OCI-M1 (cell line): ENCODE results near the gene XRN1.
"Not testable (repeated sequence)": the region's sequence is repeated elsewhere in the genome, so short reads cannot be mapped to it uniquely, and the experiment has no call there.

Experiments
- DNase-seq: peaks from one replicate; lab custom pipeline; 2025; lab: John Stamatoyannopoulos, UW

XRN1 gene, protein sequence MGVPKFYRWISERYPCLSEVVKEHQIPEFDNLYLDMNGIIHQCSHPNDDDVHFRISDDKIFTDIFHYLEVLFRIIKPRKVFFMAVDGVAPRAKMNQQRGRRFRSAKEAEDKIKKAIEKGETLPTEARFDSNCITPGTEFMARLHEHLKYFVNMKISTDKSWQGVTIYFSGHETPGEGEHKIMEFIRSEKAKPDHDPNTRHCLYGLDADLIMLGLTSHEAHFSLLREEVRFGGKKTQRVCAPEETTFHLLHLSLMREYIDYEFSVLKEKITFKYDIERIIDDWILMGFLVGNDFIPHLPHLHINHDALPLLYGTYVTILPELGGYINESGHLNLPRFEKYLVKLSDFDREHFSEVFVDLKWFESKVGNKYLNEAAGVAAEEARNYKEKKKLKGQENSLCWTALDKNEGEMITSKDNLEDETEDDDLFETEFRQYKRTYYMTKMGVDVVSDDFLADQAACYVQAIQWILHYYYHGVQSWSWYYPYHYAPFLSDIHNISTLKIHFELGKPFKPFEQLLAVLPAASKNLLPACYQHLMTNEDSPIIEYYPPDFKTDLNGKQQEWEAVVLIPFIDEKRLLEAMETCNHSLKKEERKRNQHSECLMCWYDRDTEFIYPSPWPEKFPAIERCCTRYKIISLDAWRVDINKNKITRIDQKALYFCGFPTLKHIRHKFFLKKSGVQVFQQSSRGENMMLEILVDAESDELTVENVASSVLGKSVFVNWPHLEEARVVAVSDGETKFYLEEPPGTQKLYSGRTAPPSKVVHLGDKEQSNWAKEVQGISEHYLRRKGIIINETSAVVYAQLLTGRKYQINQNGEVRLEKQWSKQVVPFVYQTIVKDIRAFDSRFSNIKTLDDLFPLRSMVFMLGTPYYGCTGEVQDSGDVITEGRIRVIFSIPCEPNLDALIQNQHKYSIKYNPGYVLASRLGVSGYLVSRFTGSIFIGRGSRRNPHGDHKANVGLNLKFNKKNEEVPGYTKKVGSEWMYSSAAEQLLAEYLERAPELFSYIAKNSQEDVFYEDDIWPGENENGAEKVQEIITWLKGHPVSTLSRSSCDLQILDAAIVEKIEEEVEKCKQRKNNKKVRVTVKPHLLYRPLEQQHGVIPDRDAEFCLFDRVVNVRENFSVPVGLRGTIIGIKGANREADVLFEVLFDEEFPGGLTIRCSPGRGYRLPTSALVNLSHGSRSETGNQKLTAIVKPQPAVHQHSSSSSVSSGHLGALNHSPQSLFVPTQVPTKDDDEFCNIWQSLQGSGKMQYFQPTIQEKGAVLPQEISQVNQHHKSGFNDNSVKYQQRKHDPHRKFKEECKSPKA (N-terminal part only)

DNA sequence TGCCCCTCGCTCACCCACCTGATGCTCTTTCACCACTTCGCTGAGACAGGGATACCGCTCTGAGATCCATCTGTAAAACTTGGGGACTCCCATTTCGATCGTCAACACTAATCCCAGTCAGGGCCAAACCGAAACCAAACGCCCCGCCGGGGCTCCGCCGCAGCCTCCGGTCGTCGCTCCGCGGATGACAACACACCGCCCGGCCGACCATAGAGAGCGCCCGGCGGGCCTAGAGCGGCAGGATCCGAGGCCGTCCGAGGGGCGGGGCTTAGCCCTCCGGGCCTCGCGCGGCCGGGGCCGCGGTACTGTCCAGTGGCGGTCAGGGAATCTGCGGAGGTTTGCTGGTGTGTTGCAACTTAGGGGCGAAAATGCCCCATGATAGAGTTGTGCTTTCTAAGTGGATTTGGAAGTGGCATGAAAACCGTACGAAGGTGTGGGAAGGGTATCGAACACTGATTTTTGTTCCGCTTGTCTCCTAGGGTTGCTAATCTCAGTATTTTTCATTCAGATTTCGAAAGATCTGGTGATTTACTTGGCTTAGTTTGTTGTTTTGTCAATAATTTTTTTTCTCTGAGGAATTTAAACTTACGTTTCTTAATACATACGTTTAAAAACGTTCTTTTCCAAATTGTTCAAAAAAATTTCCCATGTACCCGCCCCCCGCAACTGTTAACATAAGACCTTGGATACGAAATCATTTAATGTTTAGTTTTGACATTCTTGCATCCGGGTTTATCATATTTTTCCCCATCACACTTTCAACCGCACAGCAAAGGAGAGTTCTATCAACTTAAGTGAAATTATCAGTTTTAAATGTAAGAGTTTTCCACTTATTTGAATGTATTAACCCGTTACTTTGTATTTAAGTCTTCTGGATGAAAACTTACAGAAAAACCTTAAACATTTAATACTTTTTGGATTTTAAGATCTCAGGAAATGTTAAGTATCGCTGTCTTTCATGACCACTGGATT is at the start of gene XRN1:
XRN1 (minus strand) TSS at position 186 of the 972 bp plus-strand sequence; CDS start at position 93, 93 bp downstream.
- DNase-seq = peak; percentile 97

DNA sequence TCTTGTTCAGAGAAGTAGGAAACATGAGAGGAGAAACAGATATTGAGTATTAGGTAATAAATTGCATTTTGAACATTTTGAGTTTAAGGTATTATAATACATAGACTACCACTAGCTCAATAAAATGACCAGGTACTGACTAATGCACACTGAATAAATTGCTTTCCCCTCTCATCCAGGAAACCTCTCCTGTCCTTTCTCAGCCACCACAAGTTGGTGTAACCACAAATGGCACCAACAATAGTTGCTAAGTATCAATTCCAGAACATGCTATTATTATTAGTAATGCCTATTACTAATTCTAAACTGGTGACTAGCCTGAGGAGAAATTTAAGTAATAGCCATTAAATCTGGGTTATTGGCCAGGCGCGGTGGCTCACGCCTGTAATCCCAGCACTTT is 47.3 kb upstream of the XRN1 start:
- no peak for DNase-seq

DNA sequence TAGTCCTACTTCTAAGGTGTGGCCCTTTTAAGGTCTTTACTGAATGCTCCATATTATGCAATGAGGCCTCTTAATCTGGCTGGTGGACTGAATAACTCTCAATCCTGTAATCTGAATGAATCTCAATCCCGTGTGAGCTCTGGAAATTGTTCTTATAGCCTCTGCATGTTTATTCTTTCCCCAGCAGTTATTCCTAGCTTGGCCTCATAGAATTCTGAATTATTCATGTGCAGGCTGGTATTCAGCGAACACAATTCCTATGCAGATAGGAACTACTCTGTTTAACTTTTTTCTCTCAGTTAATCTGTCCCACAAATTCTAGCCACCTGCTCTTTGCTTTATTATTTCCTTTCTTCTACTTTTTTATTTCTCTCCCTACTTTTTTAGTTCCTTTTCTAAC is 44.3 kb upstream of the XRN1 start:
- no peak for DNase-seq

DNA sequence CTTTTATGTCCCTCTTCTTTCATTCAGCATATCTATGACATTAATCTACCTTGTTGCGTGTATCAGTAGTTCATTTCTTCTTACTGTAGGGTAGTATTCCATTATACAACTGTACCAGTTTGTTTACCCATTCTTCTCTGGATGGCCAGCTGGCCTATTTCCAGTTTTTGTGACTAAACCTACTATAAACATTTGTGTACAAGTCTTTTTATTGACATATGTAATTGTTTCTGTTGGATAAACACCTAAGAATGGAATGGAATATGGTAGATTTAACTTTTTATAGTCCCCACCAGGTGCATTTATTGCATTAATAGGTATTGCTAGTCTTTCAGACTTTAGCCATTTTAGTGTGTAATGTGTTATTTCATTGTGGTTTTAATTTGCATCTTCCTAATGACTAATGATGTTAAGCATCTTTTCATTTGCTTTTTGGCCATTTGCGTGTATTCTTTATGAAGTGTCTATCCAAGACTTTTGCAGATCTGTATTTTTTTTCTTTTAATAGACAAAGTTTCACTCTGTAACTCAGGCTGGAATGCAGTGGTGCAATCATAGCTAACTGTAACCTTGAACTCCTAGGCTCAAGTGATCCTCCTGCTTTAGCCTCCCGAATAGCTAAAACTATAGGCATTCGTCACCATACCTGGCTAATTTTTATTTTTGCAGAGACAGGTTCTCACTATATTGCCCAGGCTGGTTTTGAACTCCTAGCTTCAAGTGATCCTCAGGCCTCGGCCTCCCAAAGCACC is 41.9 kb upstream of the XRN1 start:
- no peak for DNase-seq

DNA sequence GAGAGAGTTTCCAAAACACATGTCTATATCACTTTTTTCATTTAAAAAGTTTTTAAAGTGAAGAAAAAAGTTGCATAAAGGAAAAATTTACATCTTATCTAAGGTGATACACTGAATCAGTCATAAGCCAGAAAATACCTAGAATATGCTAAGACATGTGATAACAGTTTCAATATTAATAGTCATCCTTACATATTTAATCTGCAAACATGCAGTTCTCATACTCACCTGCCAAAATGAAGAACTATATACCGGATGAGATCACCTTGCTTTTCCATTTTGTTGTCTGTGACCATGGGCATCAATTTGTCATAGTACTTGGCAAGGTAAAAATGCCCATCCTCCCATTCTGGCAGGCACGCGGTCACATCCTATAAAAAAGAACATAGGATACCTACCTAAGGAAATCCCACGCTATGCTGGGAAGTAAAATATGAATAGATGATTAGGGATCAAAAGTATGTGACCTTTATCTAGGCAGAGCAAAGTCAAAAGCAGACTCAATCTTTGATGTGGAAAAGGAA is 37.1 kb upstream of the XRN1 start:
- no peak for DNase-seq

DNA sequence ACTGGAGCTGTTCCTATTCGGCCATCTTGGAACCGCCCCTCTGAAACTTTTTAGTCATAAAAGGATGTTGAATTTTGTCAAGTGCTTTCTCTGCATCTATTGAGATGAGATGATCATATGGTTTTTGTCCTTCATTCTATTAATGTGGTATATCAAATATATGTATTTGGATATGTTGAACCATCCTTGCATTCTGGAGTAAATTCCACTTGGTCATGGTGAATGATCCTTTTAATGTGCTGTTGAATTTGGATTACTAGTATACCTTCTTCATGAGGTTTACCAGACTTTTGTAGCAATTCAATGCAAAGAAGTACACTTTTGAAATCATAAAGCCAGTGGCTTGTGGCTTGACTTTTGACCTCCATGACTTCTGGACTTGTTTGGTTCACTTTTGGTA is 33.4 kb upstream of the XRN1 start:
- no peak for DNase-seq

DNA sequence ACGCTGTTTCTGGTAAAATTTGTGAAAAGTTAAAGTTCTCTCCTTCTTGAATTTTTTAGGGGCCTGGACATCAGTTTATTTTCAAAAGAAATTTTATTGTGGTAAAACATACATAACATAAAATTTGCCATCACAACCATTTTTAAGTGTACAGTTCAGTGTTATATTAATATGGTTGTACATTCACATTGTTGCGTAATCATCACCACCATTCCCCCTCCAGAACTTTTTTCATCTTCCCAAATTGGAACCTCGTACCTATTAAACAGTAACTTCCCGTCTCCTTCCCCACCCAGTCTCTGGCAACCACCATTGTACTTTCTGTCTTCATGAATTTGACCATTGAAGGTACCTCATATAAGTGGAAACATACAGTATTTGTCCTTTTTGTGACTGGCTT is 23.0 kb upstream of the XRN1 start:
- no peak for DNase-seq

DNA sequence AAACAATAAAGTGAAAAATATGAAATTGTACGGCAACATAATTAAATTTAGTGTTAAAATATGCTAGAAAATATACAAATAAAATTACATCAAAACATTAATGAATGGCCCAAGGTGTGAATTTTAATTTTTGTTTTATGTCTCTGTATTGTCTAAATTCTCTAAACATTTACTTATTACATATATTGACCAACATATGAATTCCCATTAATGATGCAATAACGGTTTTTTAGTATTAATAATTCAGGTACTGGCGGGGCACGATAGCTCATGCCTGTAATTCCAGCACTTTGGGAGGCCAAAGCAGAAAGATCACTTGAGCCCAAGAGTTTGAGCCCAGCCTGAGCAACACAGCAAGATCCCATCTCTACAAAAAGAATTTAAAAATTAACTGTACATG is 20.6 kb upstream of the XRN1 start:
- no peak for DNase-seq

DNA sequence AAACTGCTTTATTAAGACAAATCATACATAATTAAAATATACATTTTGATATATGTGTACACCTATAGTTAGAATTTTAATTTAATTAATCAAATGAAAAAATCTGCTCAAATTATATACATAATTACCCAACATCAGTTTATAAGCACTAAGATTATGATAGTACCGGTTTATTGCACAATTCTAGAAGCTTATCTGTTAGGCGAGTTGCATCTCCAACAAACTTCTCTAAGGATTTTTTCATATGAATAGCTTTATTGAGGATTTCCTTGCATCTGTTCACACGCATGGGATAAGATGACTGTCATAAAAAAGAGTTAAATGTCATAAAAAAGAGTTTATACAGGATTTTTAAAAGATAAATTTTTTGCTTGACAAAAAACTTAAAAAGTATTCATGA is 19.9 kb upstream of the XRN1 start:
- DNase-seq = no peak

DNA sequence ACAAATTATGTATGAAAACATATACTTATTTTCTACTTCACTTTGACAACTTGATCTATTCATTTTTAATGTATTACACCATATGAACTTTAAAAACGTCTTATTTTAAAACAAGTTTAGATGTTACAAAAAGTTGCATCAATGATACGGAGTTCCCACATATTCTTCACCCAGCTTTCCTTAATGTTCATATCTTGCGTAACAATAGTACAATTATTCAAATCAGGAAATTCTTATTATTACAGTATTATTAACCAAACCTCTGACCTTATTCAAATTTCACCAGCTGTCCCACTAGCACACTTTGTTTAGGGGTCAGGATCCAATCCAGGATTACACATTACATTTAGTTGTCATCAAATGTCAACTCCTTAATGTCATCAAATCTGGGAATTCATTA is 12.9 kb upstream of the XRN1 start:
- no peak for DNase-seq

DNA sequence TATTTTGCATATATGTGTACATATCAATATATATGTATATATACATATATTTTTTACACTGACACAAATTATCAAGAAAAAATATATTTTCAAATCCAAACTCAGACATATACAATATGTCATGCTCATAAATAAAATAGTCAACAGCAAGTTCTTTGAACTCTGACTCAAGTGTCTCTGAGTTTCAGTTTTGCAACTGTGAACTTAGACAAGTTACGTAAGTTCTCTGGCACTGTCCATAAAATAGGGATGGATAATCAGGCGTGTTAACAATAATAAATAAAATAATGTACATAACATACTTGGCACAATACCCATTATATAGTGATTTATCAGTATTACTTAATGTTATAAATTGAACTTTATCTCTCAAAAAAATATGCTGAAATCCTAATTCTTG is 12.1 kb upstream of the XRN1 start:
- no peak for DNase-seq

DNA sequence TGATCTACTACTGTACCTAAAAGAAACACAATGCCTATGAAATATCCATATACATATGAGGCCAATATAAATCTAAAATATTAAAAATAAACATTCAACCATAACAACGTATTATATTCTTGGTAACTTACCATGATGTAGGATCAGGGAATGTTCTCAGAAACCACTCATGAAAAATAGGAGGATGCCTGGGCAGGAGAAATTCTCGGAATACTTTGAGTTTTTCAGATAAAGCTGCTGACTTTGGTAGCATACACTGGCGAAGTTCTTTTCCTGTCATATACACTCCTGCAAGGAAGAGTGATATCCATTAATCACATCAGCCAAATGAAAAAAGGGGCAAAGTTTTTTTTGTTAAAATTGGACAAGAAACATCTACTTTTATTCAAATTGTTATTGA is 11.3 kb upstream of the XRN1 start:
- DNase-seq = no peak

DNA sequence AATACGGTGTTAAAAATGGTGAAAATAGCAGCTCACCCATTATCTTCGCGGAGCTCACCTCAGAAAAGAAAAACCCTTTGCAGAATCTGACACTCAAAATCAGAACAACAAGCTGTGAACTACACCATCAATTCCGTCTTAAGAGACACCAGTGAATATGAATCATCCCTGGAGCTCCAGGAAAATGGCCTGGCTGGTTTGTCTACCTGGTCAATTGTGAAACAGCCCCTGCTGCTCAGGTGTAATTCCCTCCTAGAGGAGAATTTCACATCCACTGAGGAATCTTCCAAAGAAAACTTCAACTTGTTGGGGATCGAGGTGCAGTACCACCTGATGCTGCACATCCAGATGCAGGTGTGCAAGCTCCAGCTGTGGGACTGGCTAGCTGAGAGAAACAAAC is 3.0 kb upstream of the XRN1 start:
- no peak for DNase-seq

DNA sequence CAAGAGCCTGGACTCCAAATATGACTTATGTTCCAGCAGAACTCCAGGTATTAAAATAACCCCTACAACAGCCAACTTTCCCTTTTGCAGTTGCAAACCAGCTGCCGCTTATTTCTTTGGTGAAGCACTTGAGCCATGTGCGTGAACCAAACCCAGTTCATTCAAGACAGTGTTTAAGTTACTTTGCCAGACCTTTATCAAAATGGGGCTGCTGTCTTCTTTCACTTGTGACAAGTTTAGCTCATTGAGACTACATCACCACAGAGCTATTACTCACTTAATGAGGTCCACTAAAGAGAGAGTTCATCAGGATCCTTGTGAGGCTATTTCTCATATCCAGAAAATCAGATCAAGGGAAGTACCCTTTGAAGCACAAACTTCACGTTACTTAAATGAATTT is 2.4 kb upstream of the XRN1 start:
- no peak for DNase-seq

DNA sequence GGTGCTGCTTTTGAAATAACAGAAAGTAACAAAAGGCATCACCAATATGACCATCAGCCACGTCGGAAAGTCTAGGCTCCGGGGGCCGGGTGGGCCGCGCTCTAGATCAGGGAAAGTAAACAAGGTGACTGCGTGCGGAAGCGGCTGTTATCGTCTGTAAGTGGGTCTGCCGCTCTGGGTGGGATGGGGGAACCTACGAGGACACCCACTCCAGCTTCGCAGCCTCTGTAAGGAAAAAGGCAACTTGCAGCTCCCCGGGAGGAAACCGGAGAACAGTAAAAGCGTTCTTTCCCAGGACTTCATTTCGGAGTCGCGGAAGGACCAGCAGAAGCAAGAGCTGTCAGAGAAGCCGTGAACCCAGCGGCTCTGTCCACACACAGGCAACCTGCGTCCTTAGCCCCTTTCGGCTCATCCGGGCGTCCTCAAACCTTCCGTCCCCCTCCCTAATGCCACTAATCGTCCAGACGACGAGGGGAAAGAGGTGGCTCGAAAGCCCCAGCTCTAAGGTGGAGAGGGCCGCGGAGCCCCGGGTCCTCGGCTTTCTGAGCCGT is 461 bp downstream of the XRN1 start:
- DNase-seq = peak; percentile 78

DNA sequence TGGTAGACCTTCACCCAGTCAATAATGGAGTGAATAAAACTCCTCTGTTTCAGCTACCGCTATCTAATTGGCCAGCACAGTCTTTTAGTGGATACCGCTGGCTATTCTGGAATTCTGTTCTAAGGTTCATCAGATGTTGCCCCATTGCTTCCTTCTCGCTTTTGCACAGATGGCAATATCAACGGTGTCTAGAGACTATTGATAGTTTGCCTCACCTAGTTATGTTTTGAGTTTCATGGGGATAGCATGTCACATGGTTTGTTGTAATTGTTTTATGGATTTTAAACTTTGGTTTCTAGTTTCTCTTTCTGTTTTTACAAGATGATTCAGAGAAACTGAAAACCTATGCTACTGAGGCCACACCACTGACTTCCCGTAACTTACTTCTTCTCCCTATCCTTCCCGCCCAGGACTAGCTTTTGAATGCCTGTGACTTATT is 2.0 kb downstream of the XRN1 start:
- DNase-seq = peak; percentile 81

DNA sequence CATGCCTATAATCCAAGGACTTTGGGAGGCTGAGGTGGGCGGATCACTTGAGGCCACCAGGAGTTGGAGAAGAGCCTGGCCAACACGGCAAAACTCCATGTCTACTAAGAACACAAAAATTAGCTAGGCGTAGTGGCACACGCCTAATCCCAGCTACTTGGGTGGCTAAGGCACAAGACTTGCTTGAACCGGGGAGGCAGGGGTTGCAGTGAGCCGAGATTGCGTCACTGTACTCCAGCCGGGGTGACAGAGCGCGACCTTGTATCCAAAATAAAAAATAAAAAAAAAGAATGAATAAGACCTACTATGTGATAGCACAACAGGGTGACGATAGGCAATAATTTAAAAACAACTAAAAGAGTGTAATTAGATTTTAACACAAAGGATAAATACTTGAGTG is 3.5 kb downstream of the XRN1 start:
- no peak for DNase-seq

DNA sequence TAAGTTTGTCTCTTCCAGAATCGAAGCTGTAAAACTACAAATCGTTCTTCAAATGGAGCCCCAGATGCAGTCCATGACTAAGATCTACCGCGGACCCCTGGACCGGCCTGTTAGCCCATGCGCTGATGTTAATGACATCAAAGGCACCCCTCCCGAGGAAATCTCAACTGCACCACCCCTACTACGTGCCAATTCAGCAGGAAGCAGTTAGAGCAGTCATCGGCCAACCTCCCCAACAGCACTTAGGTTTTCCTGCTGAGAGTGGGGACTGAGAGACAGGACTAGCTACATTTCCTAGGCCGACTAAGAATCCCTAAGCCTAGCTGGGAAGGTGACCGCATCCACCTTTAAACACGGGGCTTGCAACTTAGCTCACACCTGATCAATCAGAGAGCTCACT is 4.8 kb downstream of the XRN1 start:
- DNase-seq = not testable (repeated sequence)

DNA sequence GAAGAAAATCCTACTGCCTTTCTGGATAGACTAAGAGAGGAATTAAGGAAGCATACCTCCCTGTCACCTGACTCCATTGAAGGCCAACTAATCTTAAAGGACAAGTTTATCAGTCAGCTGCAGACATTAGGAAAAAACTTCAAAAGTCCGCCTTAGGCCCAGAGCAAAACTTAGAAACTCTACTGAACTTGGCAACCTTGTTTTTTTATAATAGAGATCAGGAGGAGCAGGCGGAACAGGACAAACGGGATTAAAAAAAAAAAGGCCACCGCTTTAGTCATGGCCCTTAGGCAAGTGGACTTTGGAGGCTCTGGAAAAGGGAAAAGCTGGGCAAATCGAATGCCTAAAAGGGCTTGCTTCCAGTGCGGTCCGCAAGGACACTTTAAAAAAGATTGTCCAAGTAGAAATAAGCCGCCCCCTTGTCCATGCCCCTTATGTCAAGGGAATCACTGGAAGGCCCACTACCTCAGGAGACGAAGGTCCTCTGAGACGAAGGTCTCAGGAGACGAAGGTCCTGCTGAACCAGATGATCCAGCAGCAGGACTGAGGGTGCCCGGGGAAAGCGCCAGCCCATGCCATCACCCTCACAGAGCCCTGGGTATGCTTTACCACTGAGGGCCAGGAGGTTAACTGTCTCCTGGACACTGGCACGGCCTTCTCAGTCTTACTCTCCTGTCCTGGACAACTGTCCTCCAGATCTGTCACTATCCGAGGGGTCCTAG is 8.2 kb downstream of the XRN1 start:
- DNase-seq = peak; percentile 9
